ENCODE data around the gene AFMID. TPM values are rescaled to one million over a fixed set of nuclear protein-coding genes. Genes with fewer than 3 reads are reported as not detected.
A peak's percentile ranks its signal among the peaks of the same experiment; 100 is the strongest.

Gene AFMID
- total and polyA plus RNA-seq, 2 of the 13 experiments (the other 11 are each of a cell fraction or from before 2014, with no cell fraction given) = 249 to 270 TPM

DNA sequence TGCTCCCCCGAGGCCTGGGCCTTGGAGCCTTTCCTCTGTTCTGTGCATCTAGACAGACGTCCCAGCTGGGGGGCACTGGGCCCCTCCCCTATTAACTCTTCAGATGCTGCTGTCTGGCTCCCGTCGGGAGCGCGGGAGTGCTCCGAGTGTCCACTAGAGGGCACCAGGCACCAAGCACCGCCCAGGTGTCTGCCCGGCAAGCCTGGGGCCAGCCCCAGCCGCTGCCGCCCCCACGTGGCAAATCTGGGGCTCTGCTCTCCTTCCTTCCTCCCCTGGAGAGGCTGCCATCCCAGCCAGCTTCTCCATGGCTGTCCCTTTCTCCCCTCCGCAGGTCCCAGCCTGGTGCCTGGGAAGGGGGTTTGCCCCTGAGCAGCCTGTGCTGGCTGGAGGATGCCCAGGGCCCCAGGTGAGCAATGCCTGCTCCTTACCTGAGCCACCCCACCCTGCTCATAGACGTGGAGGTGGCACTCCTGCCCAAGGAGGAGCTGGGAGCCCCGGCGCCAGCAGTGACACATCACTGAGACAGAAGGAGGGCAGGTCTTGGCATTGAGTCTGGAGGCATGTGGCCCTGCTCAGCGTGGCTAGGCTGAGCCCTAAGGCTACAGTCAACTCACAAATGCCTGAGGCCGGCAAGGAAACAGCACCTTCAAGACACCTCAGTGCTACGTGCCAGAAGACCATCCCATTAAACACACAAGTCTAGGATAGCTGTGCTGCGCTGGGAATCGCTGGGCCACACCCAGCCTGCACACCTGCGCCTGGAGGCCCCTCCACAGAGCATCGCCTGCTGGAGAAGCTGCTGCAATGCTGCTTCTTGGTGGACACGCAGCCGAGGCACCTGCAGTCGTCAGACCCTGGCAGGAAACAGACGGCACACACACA is 64.0 kb downstream of the AFMID start (continued):
- TF ChIP-seq, protein P1, sequence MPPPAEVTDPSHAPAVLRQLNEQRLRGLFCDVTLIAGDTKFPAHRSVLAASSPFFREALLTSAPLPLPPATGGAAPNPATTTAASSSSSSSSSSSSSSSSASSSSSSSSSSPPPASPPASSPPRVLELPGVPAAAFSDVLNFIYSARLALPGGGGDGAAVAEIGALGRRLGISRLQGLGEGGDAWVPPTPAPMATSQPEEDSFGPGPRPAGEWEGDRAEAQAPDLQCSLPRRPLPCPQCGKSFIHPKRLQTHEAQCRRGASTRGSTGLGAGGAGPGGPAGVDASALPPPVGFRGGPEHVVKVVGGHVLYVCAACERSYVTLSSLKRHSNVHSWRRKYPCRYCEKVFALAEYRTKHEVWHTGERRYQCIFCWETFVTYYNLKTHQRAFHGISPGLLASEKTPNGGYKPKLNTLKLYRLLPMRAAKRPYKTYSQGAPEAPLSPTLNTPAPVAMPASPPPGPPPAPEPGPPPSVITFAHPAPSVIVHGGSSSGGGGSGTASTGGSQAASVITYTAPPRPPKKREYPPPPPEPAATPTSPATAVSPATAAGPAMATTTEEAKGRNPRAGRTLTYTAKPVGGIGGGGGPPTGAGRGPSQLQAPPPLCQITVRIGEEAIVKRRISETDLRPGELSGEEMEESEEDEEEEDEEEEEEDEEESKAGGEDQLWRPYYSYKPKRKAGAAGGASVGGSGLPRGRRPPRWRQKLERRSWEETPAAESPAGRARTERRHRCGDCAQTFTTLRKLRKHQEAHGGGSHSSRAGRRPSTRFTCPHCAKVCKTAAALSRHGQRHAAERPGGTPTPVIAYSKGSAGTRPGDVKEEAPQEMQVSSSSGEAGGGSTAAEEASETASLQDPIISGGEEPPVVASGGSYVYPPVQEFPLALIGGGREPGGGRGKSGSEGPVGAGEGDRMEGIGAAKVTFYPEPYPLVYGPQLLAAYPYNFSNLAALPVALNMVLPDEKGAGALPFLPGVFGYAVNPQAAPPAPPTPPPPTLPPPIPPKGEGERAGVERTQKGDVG (CRISPR knock-in tag; IDR thresholded peaks at IDR 0.05; ENCODE audit: borderline replicate concordance) = 0 out of 2 replicates have a peak, but pooled peaks have one; percentile 15
- no peak for TF ChIP-seq TMF1 (CRISPR knock-in tag; IDR thresholded peaks at IDR 0.05; ENCODE audit: low read depth)
- no peak for TF ChIP-seq ZSCAN20 (CRISPR knock-in tag; IDR thresholded peaks at IDR 0.05; ENCODE audit: borderline replicate concordance)
- TF ChIP-seq ZNF12 (CRISPR knock-in tag; IDR thresholded peaks at IDR 0.05) = no peak
- no peak; the same call in 1 of the 2 replicates for TF ChIP-seq ZNF768 (CRISPR knock-in tag; IDR thresholded peaks at IDR 0.05)
- TF ChIP-seq SNRNP70 (IDR thresholded peaks at IDR 0.05; ENCODE audit: low read depth, low read length) = no peak
- TF ChIP-seq ZNF138 (CRISPR knock-in tag; IDR thresholded peaks at IDR 0.05; ENCODE audit: low read depth) = no peak
- TF ChIP-seq PHB2 (IDR thresholded peaks at IDR 0.05; ENCODE audit: partially characterized antibody) = no peak
- TF ChIP-seq, protein P2, sequence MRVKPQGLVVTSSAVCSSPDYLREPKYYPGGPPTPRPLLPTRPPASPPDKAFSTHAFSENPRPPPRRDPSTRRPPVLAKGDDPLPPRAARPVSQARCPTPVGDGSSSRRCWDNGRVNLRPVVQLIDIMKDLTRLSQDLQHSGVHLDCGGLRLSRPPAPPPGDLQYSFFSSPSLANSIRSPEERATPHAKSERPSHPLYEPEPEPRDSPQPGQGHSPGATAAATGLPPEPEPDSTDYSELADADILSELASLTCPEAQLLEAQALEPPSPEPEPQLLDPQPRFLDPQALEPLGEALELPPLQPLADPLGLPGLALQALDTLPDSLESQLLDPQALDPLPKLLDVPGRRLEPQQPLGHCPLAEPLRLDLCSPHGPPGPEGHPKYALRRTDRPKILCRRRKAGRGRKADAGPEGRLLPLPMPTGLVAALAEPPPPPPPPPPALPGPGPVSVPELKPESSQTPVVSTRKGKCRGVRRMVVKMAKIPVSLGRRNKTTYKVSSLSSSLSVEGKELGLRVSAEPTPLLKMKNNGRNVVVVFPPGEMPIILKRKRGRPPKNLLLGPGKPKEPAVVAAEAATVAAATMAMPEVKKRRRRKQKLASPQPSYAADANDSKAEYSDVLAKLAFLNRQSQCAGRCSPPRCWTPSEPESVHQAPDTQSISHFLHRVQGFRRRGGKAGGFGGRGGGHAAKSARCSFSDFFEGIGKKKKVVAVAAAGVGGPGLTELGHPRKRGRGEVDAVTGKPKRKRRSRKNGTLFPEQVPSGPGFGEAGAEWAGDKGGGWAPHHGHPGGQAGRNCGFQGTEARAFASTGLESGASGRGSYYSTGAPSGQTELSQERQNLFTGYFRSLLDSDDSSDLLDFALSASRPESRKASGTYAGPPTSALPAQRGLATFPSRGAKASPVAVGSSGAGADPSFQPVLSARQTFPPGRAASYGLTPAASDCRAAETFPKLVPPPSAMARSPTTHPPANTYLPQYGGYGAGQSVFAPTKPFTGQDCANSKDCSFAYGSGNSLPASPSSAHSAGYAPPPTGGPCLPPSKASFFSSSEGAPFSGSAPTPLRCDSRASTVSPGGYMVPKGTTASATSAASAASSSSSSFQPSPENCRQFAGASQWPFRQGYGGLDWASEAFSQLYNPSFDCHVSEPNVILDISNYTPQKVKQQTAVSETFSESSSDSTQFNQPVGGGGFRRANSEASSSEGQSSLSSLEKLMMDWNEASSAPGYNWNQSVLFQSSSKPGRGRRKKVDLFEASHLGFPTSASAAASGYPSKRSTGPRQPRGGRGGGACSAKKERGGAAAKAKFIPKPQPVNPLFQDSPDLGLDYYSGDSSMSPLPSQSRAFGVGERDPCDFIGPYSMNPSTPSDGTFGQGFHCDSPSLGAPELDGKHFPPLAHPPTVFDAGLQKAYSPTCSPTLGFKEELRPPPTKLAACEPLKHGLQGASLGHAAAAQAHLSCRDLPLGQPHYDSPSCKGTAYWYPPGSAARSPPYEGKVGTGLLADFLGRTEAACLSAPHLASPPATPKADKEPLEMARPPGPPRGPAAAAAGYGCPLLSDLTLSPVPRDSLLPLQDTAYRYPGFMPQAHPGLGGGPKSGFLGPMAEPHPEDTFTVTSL (CRISPR knock-in tag; IDR thresholded peaks at IDR 0.05; ENCODE audit: borderline replicate concordance) = no peak
- TF ChIP-seq, protein P3, sequence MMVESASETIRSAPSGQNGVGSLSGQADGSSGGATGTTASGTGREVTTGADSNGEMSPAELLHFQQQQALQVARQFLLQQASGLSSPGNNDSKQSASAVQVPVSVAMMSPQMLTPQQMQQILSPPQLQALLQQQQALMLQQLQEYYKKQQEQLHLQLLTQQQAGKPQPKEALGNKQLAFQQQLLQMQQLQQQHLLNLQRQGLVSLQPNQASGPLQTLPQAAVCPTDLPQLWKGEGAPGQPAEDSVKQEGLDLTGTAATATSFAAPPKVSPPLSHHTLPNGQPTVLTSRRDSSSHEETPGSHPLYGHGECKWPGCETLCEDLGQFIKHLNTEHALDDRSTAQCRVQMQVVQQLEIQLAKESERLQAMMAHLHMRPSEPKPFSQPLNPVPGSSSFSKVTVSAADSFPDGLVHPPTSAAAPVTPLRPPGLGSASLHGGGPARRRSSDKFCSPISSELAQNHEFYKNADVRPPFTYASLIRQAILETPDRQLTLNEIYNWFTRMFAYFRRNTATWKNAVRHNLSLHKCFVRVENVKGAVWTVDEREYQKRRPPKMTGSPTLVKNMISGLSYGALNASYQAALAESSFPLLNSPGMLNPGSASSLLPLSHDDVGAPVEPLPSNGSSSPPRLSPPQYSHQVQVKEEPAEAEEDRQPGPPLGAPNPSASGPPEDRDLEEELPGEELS (CRISPR knock-in tag; IDR thresholded peaks at IDR 0.05) = peak; percentile 43; the same call in 1 of the 2 replicates
- peak; percentile 46; the same call in 1 of the 2 replicates for TF ChIP-seq ZFY (CRISPR knock-in tag; IDR thresholded peaks at IDR 0.05)
- peak; percentile 92; the same call in 1 of the 2 replicates for TF ChIP-seq MYNN (CRISPR knock-in tag; IDR thresholded peaks at IDR 0.05; ENCODE audit: low read depth)
- no peak for TF ChIP-seq SOX6 (IDR thresholded peaks at IDR 0.05)
- peak; percentile 63; the same call in 1 of the 2 replicates for TF ChIP-seq SOX6 (CRISPR knock-in tag; IDR thresholded peaks at IDR 0.05)
- no peak for TF ChIP-seq NONO (IDR thresholded peaks at IDR 0.05)
- TF ChIP-seq NONO (CRISPR knock-in tag; conservative IDR thresholded peaks at IDR 0.05) = no peak
- peak; percentile 100 for TF ChIP-seq RAD21 (CRISPR knock-in tag; IDR thresholded peaks at IDR 0.05)

Measured in HepG2 (cell line).